GM12878 (cell line): ENCODE measurements around the gene MAPRE2. TPM values are rescaled to one million over a fixed set of nuclear protein-coding genes. Genes with fewer than 3 reads are reported as not detected.

Experiments
- ATAC-seq: fragments of 200-7000 bp; cut with Tn5 transposase; 3 replicates; pipeline ENCODE4 v1.9.1; 2020; ENCODE audit warnings: mild to moderate bottlenecking, moderate library complexity
- BruUV-seq: library from RNA; stranded (reverse); fragments of 400-500 nt; replicated peaks from 2 replicates; lab custom pipeline; 2021; lab: Mats Ljungman, UMichigan
- CTCF ChIA-PET: fragments of 300-600 bp; sonication (Branson Sonifier 250); formaldehyde crosslinking; extraction: SDS; loops from one replicate; lab custom pipeline; 2021; ENCODE audit warnings: inconsistent platforms; lab: Yijun Ruan, JAX
- POLR2A ChIA-PET: fragments of 350-600 bp; formaldehyde crosslinking; extraction: SDS; loops from one replicate; lab custom pipeline; 2021; ENCODE audit warnings: inconsistent platforms; lab: Charles Lee
- RAD21 ChIA-PET: fragments of 300-600 bp; sonication (Branson Sonifier 250); formaldehyde crosslinking; loops from one replicate; lab custom pipeline; 2023; ENCODE audit warnings: antibody characterized with exemption; ENCODE audit not compliant: unreplicated experiment; lab: Charles Lee
- SMC1A ChIA-PET: fragments of 300-600 bp; sonication (Branson Sonifier 250); formaldehyde crosslinking; loops from one replicate; lab custom pipeline; 2023; ENCODE audit not compliant: unreplicated experiment, uncharacterized antibody; lab: Charles Lee
- DNase-seq: peaks from one replicate; pipeline ENCODE4 v3.0.0-alpha.2; 2011; ENCODE audit warnings: low read depth, low spot score
- FAIRE-seq: peaks from 3 replicates; lab custom pipeline; 2011; peaks lifted over from hg19 to GRCh38; lab: Jason Lieb, UNC
- H2AFZ ChIP-seq: 2 replicates; pipeline ENCODE4 v1.6.0; 2011; ENCODE audit warnings: low read depth, low read length, control low read depth; ENCODE audit not compliant: control insufficient read depth
- H3K27ac ChIP-seq: 2 replicates; pipeline ENCODE4 v1.5.1; 2011; ENCODE audit warnings: control low read depth; ENCODE audit not compliant: control insufficient read depth, insufficient read depth
- H3K27me3 ChIP-seq, 2 experiments: replicated peaks in 1 of 2; 2 replicates each; pipeline versions ENCODE4 v1.6.0 to v1.6.1; 2011; ENCODE audit warnings: low read length in 1 of 2; ENCODE audit not compliant: control insufficient read depth in 2 of 2, insufficient read depth in 2 of 2
- H3K36me3 ChIP-seq, 2 experiments: 2 replicates each; pipeline ENCODE4 v1.5.1; 2011; ENCODE audit warnings: low read length in 1 of 2; ENCODE audit not compliant: control insufficient read depth in 2 of 2, insufficient read depth in 2 of 2
- H3K4me1 ChIP-seq: 2 replicates; pipeline ENCODE4 v1.6.1; 2011; ENCODE audit warnings: mild to moderate bottlenecking, low read length, moderate library complexity, mixed read lengths; ENCODE audit not compliant: control insufficient read depth, insufficient read depth
- H3K4me2 ChIP-seq: 2 replicates; pipeline ENCODE4 v1.6.0; 2011; ENCODE audit warnings: control low read depth; ENCODE audit not compliant: control insufficient read depth, insufficient read depth
- H3K4me3 ChIP-seq: fragments of 200-600 bp; sonication (generic); 2 replicates; pipeline ENCODE4 v1.5.1; 2016
- H3K79me2 ChIP-seq: 2 replicates; pipeline ENCODE4 v1.6.0; 2011; ENCODE audit warnings: low read length; ENCODE audit not compliant: control insufficient read depth, insufficient read depth
- H3K9ac ChIP-seq: 2 replicates; pipeline ENCODE4 v1.8.0; 2011; ENCODE audit warnings: low read length, control low read depth, mixed read lengths; ENCODE audit not compliant: control insufficient read depth, insufficient read depth
- H3K9me3 ChIP-seq: replicated peaks from 3 replicates; pipeline ENCODE4 v1.5.1; 2011; ENCODE audit warnings: mild to moderate bottlenecking, low read length; ENCODE audit not compliant: control insufficient read depth, insufficient read depth
- H4K20me1 ChIP-seq: 2 replicates; pipeline ENCODE4 v1.6.0; 2011; ENCODE audit not compliant: control insufficient read depth, insufficient read depth
- BHLHE40 ChIP-seq, 2 experiments: fragments of 450-650 bp in 1 of 2; IDR thresholded peaks; 2 replicates each; pipeline ENCODE4 v1.6.1; 2011 to 2017; ENCODE audit warnings: low read depth in 2 of 2, borderline replicate concordance in 1 of 2, improper control_type of control experiment in 1 of 2, low read length in 1 of 2, mild to moderate bottlenecking in 1 of 2
- JUNB ChIP-seq: IDR thresholded peaks from 2 replicates; pipeline ENCODE4 v1.6.1; 2016; ENCODE audit warnings: antibody characterized with exemption, mild to moderate bottlenecking
- MXI1 ChIP-seq: fragments of 150-350 bp; IDR thresholded peaks from 2 replicates; pipeline ENCODE4 v1.6.1; 2011; ENCODE audit warnings: low read depth, mild to moderate bottlenecking, inconsistent platforms, low read length, improper control_type of control experiment
- POLR2A ChIP-seq: IDR thresholded peaks from 2 replicates; pipeline ENCODE4 v1.6.1; 2011; ENCODE audit warnings: low read depth, mild to moderate bottlenecking, low read length
- RELA ChIP-seq: fragments of 450-650 bp; IDR thresholded peaks from 2 replicates; pipeline ENCODE4 v1.8.0; 2014; ENCODE audit warnings: borderline replicate concordance; ENCODE audit not compliant: partially characterized antibody
- YY1 ChIP-seq: IDR thresholded peaks from 2 replicates; pipeline ENCODE4 v1.6.1; 2011; ENCODE audit warnings: low read depth, mild to moderate bottlenecking, low read length
- WGBS: methylation state at CpG from one replicate; pipeline ENCODE4 v1.1.6; 2016; ENCODE audit warnings: low lambda C conversion rate; ENCODE audit not compliant: insufficient replicate concordance, insufficient coverage; ENCODE audit errors: missing lambda C conversion rate; 5-methylcytosine and 5-hydroxymethylcytosine counted together
- in situ Hi-C: fragments of 300-500 bp; cut with MboI; formaldehyde crosslinking; loops from 9 replicates; pipeline ENCODE4 v1.14.3; 2018; ENCODE audit warnings: mixed read lengths
- intact Hi-C: fragments of 100-400 bp; cut with micrococcal nuclease; formaldehyde crosslinking; loops from one replicate; pipeline ENCODE4 v1.14.2; 2022; ENCODE audit not compliant: unreplicated experiment
- polyA plus RNA-seq, 11 experiments: library from polyadenylated mRNA; depleted of rRNA in 4 of 11; unstranded in 6 of 11; stranded (reverse) in 5 of 11; fragments of >200 nt; fragmentation: Nextera tagmentation in 4 of 11; fragmentation: Illumina TruSeq in 1 of 11; extraction: Ambion mirVana in 4 of 11; extraction: Trizol in 1 of 11; gene quantifications; 1 replicate in 1 of 11; 2 replicates in 10 of 11; pipeline versions ENCODE4 v1.2.1 to v1.2.3, GENCODE V29; 2011 to 2016; ENCODE audit warnings: inconsistent platforms in 2 of 11, missing spikeins in 2 of 11, low read depth in 1 of 11
- total RNA-seq, 4 experiments: library from RNA; depleted of rRNA in 3 of 4; stranded (reverse); fragments of >200 nt in 3 of 4; fragmentation: Illumina TruSeq in 1 of 4; extraction: Trizol in 1 of 4; gene quantifications; 2 replicates each; pipeline versions ENCODE4 v1.2.1 to v1.2.3, GENCODE V29; 2013 to 2021
- TF ChIP-seq, protein P1 (sequence below): fragments of 450-650 bp; IDR thresholded peaks from 2 replicates; pipeline ENCODE4 v1.6.1; 2017; ENCODE audit warnings: low read depth, mild to moderate bottlenecking, moderate library complexity
- TF ChIP-seq, protein P2 (sequence below): IDR thresholded peaks from 2 replicates; pipeline ENCODE4 v1.6.1; 2012; ENCODE audit warnings: low read depth, low read length, improper control_type of control experiment
- TF ChIP-seq, protein P3 (sequence below): IDR thresholded peaks from 2 replicates; pipeline ENCODE4 v1.6.1; 2012; ENCODE audit warnings: low read length, inconsistent platforms

MAPRE2 gene
- total and polyA plus RNA-seq, 10 of the 15 experiments (the other 5 are each of a cell fraction or from before 2014, with no cell fraction given) = 11.0 to 50.6 (median 24.0) TPM

DNA sequence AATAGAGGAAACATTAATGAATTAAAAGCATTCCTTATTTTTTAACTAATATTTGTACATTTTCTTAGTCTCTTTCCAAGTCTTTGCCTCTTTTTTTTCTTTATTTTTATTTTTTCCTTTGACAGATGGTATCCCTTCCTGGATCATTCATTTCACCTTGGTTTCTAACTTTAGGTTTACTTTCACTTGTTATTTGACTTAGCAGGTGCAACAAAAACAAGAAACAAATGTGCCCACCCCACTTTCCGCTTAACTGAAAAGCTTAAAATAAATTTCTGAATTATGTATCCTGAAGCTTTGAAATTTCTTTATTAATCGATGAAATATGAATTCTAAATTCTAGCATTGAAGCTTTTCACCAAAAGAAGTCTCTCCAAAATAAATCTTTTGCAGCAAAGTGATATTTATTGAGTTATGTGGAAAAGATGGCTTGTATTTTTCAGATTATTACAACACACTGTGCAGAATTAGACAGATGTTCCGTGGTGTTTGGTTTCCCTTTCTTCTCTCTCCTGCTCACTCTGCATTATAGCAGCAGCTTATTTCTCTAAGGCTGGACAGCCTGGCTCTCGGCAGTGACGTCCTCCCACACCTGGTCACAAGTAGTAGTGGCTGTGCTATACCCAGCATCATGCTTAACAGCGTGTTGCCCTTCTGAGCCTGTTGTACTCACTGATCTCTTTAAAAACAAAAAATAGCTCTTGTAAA, 100.5 kb downstream of the MAPRE2 start:
- Histone ChIP-seq H3K36me3 (no peaks in the 10 kb centered on the region), H3K9ac (no peak overlapping the region), H2AFZ (no peak overlapping the region), H3K9me3 (no peaks in the 10 kb centered on the region), H3K4me1 (peaks cover 4% of the 10 kb centered on the region), H3K79me2 (no peaks in the 10 kb centered on the region), H4K20me1 (no peaks in the 10 kb centered on the region), H3K27ac (no peak overlapping the region), H3K4me2 (no peak overlapping the region), H3K27me3 (no peaks in the 10 kb centered on the region), H3K4me3 (no peak overlapping the region)
- intact Hi-C loops = no loop called here
- POLR2A ChIA-PET = interaction anchor here (0.9 kb wide), 1 partner anchor 15 kb away, joined by 3 read pairs; no protein-coding TSS in a partner anchor
- SMC1A ChIA-PET = interaction anchor here (0.7 to 5.8 kb wide), 13 partner anchors 9 to 204 kb away, joined by 3 to 145 read pairs (median 4); no protein-coding TSS in a partner anchor
- 47% methylated on average over 6 of the region's 6 CpGs for WGBS
- BruUV-seq = no TSS peak
- in situ Hi-C loops = loop anchor here (10.0 kb wide), 1 partner anchor 137 kb away; no protein-coding TSS in a partner anchor
- RAD21 ChIA-PET = interaction anchor here (1.0 to 3.5 kb wide), 3 partner anchors 70 to 115 kb away, joined by 3 to 83 read pairs (median 5); no protein-coding TSS in a partner anchor
- TF ChIP-seq BHLHE40 (IDR thresholded peaks at IDR 0.05; ENCODE audit: borderline replicate concordance in 1 of 2, low read depth in 2 of 2, low read length in 1 of 2) = no peak
- peak; percentile 57 for TF ChIP-seq JUNB
- no peak; the same call in 2 of the 3 replicates for ATAC-seq
- no peak for DNase-seq
- no peak for FAIRE-seq
- CTCF ChIA-PET = interaction anchor here (1.1 to 7.0 kb wide), 9 partner anchors 11 to 135 kb away, joined by 3 to 157 read pairs (median 4); no protein-coding TSS in a partner anchor

DNA sequence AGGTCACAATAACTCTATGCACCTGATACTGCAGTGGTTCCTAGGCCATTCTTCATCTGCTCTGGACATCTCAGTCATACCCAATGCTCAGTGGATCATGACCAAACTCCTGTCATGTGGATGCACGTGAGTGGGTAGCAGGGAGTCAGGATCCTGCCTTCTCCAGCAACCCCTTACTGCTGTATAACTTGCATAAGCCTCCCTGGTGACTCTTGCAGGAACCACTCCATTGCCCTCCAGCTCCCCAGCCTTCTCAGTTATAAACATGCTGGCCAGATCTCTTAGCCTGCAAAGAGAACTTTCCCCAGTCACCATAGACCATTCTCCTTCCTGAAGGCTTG, 101.0 kb downstream of the MAPRE2 start:
- in situ Hi-C loops = loop anchor here (10.0 kb wide), 1 partner anchor 137 kb away; no protein-coding TSS in a partner anchor
- Histone ChIP-seq H3K79me2 (no peaks in the 10 kb centered on the region), H4K20me1 (no peaks in the 10 kb centered on the region), H2AFZ (no peak overlapping the region), H3K36me3 (no peaks in the 10 kb centered on the region), H3K4me3 (no peak overlapping the region), H3K9ac (no peak overlapping the region), H3K27me3 (no peaks in the 10 kb centered on the region), H3K27ac (no peak overlapping the region), H3K9me3 (no peaks in the 10 kb centered on the region), H3K4me1 (peaks cover 4% of the 10 kb centered on the region), H3K4me2 (no peak overlapping the region)
- ChIA-PET SMC1A (interaction anchor here (0.7 to 5.8 kb wide), 13 partner anchors 9 to 204 kb away, joined by 3 to 145 read pairs (median 4); no protein-coding TSS in a partner anchor), POLR2A (interaction anchor here (0.9 to 1.8 kb wide), 2 partner anchors 16 to 112 kb away, joined by 3 read pairs; no protein-coding TSS in a partner anchor), RAD21 (interaction anchor here (1.0 to 3.5 kb wide), 5 partner anchors 70 to 136 kb away, joined by 3 to 83 read pairs (median 11); no protein-coding TSS in a partner anchor), CTCF (interaction anchor here (0.7 to 7.0 kb wide), 10 partner anchors 11 to 213 kb away, joined by 3 to 157 read pairs (median 4); no protein-coding TSS in a partner anchor)
- 0% methylated on average over 1 of the region's 1 CpG for WGBS
- DNase-seq (no peak), ATAC-seq (no peak), FAIRE-seq (no peak)
- intact Hi-C loops = no loop called here
- BruUV-seq = no TSS peak
- TF ChIP-seq RELA (no peak), POLR2A (no peak), YY1 (no peak), MXI1 (no peak)
- TF ChIP-seq, protein P1, sequence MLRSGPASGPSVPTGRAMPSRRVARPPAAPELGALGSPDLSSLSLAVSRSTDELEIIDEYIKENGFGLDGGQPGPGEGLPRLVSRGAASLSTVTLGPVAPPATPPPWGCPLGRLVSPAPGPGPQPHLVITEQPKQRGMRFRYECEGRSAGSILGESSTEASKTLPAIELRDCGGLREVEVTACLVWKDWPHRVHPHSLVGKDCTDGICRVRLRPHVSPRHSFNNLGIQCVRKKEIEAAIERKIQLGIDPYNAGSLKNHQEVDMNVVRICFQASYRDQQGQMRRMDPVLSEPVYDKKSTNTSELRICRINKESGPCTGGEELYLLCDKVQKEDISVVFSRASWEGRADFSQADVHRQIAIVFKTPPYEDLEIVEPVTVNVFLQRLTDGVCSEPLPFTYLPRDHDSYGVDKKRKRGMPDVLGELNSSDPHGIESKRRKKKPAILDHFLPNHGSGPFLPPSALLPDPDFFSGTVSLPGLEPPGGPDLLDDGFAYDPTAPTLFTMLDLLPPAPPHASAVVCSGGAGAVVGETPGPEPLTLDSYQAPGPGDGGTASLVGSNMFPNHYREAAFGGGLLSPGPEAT = no peak
- TF ChIP-seq, protein P2, sequence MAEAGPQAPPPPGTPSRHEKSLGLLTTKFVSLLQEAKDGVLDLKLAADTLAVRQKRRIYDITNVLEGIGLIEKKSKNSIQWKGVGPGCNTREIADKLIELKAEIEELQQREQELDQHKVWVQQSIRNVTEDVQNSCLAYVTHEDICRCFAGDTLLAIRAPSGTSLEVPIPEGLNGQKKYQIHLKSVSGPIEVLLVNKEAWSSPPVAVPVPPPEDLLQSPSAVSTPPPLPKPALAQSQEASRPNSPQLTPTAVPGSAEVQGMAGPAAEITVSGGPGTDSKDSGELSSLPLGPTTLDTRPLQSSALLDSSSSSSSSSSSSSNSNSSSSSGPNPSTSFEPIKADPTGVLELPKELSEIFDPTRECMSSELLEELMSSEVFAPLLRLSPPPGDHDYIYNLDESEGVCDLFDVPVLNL = no peak
- TF ChIP-seq, protein P3, sequence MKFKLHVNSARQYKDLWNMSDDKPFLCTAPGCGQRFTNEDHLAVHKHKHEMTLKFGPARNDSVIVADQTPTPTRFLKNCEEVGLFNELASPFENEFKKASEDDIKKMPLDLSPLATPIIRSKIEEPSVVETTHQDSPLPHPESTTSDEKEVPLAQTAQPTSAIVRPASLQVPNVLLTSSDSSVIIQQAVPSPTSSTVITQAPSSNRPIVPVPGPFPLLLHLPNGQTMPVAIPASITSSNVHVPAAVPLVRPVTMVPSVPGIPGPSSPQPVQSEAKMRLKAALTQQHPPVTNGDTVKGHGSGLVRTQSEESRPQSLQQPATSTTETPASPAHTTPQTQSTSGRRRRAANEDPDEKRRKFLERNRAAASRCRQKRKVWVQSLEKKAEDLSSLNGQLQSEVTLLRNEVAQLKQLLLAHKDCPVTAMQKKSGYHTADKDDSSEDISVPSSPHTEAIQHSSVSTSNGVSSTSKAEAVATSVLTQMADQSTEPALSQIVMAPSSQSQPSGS = no peak
